HepG2 (cell line): ENCODE measurements around the gene POP5. TPM values are rescaled to one million over a fixed set of nuclear protein-coding genes. Genes with fewer than 3 reads are reported as not detected.

Source experiments
- CCAR2 ChIP-seq: fragments of 200-400 bp; formaldehyde crosslinking; optimal IDR thresholded peaks from 2 replicates; pipeline ENCODE3; 2018; ENCODE audit warnings: low read depth, mild to moderate bottlenecking, low read length, moderate library complexity
- ETV5 ChIP-seq: IDR thresholded peaks from 2 replicates; pipeline ENCODE4 v1.6.1; 2018; ENCODE audit warnings: missing biosample characterization, missing genetic modification reagents, inconsistent platforms, borderline replicate concordance
- FOSL1 ChIP-seq: sonication (generic); formaldehyde crosslinking; IDR thresholded peaks from 2 replicates; pipeline ENCODE4 v1.9.0; 2021; ENCODE audit warnings: missing genetic modification reagents, borderline replicate concordance
- GATAD1 ChIP-seq: IDR thresholded peaks from 2 replicates; pipeline ENCODE4 v1.6.1; 2016; ENCODE audit warnings: missing genetic modification reagents, missing compliant biosample characterization
- HDAC2 ChIP-seq: sonication (generic); formaldehyde crosslinking; IDR thresholded peaks from 2 replicates; pipeline ENCODE4 v1.4.0; 2020; ENCODE audit warnings: missing genetic modification reagents
- JUN ChIP-seq: sonication (generic); formaldehyde crosslinking; IDR thresholded peaks from 2 replicates; pipeline ENCODE4 v1.4.0; 2020; ENCODE audit warnings: mild to moderate bottlenecking, missing genetic modification reagents
- MED13 ChIP-seq: sonication (generic); formaldehyde crosslinking; IDR thresholded peaks from 2 replicates; pipeline ENCODE4 v1.5.0; 2020; ENCODE audit warnings: missing genetic modification reagents
- NCOA5 ChIP-seq: sonication (generic); formaldehyde crosslinking; IDR thresholded peaks from 2 replicates; pipeline ENCODE4 v1.4.0; 2020; ENCODE audit warnings: missing genetic modification reagents
- RBAK ChIP-seq: sonication (generic); formaldehyde crosslinking; IDR thresholded peaks from 2 replicates; pipeline ENCODE4 v1.5.1; 2020; ENCODE audit warnings: mild to moderate bottlenecking, missing genetic modification reagents
- RERE ChIP-seq: IDR thresholded peaks from 2 replicates; pipeline ENCODE4 v1.6.1; 2016; ENCODE audit warnings: low read depth, missing genetic modification reagents, missing compliant biosample characterization
- THAP7 ChIP-seq: sonication (generic); formaldehyde crosslinking; IDR thresholded peaks from 2 replicates; pipeline ENCODE4 v1.8.1; 2023; ENCODE audit warnings: mild to moderate bottlenecking, missing genetic modification reagents
- ZNF256 ChIP-seq: sonication (generic); formaldehyde crosslinking; conservative IDR thresholded peaks from 2 replicates; pipeline ENCODE4 v1.4.0; 2020; ENCODE audit warnings: missing genetic modification reagents
- ZNF331 ChIP-seq: sonication (generic); formaldehyde crosslinking; IDR thresholded peaks from 2 replicates; pipeline ENCODE4 v1.4.0; 2020; ENCODE audit warnings: missing genetic modification reagents
- ZNF580 ChIP-seq: IDR thresholded peaks from 2 replicates; pipeline ENCODE4 v1.6.1; 2016; ENCODE audit warnings: low read depth, borderline replicate concordance
- ZNF704 ChIP-seq: sonication (generic); formaldehyde crosslinking; IDR thresholded peaks from 2 replicates; pipeline ENCODE4 v1.8.1; 2023; ENCODE audit warnings: mild to moderate bottlenecking, inconsistent platforms, moderate library complexity, missing genetic modification reagents, borderline replicate concordance
- ZNF773 ChIP-seq: sonication (generic); formaldehyde crosslinking; IDR thresholded peaks from 2 replicates; pipeline ENCODE4 v1.4.0; 2020; ENCODE audit warnings: missing genetic modification reagents, borderline replicate concordance
- ZNF780A ChIP-seq: sonication (generic); formaldehyde crosslinking; IDR thresholded peaks from 2 replicates; pipeline ENCODE4 v1.8.0; 2022; ENCODE audit warnings: mild to moderate bottlenecking, missing genetic modification reagents, moderate library complexity
- ZNF784 ChIP-seq: sonication (generic); formaldehyde crosslinking; IDR thresholded peaks from 2 replicates; pipeline ENCODE4 v1.5.1; 2020; ENCODE audit warnings: missing genetic modification reagents, mild to moderate bottlenecking, borderline replicate concordance
- polyA plus RNA-seq, 8 experiments: library from polyadenylated mRNA; depleted of rRNA in 3 of 8; stranded (reverse) in 7 of 8; unstranded in 1 of 8; fragments of >200 nt; fragmentation: Illumina TruSeq in 4 of 8; extraction: Trizol in 4 of 8; gene quantifications; 2 replicates each; pipeline versions ENCODE4 v1.2.1 to v1.2.3, GENCODE V29; 2011 to 2016; ENCODE audit warnings: low read depth in 4 of 8, missing spikeins in 1 of 8, mixed read lengths in 1 of 8; ENCODE audit not compliant: insufficient read depth in 1 of 8
- total RNA-seq, 5 experiments: library from RNA; depleted of rRNA; stranded (reverse); fragments of >200 nt; fragmentation: Illumina TruSeq; extraction: Trizol; gene quantifications; 2 replicates each; pipeline ENCODE4 v1.2.3, GENCODE V29; 2016; ENCODE audit warnings: low read depth in 1 of 5
- TF ChIP-seq, protein P1 (sequence below): sonication (generic); formaldehyde crosslinking; IDR thresholded peaks from 2 replicates; pipeline ENCODE4 v1.5.0; 2020; ENCODE audit warnings: missing genetic modification reagents

The POP5 gene
- total and polyA plus RNA-seq, 2 of the 13 experiments (the other 11 are each of a cell fraction or from before 2014, with no cell fraction given) = 45.6 to 61.3 TPM

- TF ChIP-seq, protein P1, sequence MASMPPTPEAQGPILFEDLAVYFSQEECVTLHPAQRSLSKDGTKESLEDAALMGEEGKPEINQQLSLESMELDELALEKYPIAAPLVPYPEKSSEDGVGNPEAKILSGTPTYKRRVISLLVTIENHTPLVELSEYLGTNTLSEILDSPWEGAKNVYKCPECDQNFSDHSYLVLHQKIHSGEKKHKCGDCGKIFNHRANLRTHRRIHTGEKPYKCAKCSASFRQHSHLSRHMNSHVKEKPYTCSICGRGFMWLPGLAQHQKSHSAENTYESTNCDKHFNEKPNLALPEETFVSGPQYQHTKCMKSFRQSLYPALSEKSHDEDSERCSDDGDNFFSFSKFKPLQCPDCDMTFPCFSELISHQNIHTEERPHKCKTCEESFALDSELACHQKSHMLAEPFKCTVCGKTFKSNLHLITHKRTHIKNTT = no peak
- TF ChIP-seq MED13 (CRISPR knock-in tag) (no peak), JUN (no peak), ZNF704 (CRISPR knock-in tag) (no peak), ZNF784 (CRISPR knock-in tag) (no peak), ZNF780A (no peak), CCAR2 (no peak), ZNF773 (CRISPR knock-in tag) (no peak), RBAK (CRISPR knock-in tag) (no peak), RERE (CRISPR knock-in tag) (no peak), HDAC2 (CRISPR knock-in tag) (peak; percentile 23; the same call in 1 of the 2 replicates), NCOA5 (no peak), ETV5 (CRISPR knock-in tag) (peak; percentile 18; the same call in 1 of the 2 replicates), ZNF256 (no peak), THAP7 (no peak), ZNF580 (no peak), FOSL1 (CRISPR knock-in tag) (no peak), GATAD1 (CRISPR knock-in tag) (no peak), ZNF331 (CRISPR knock-in tag) (no peak)
These were observed 42.7 kb downstream of the POP5 start (continued) for GRCh38 chr12:120538281-120539156.
